Fibroblast of lung (primary cell): Measurements from ENCODE around the gene TCERG1L. TPM values are rescaled to one million over a fixed set of nuclear protein-coding genes. Genes with fewer than 3 reads are reported as not detected.

Source experiments
- DNase-seq, 2 donors: peaks; one replicate each; pipeline versions ENCODE4 v3.0.0 to v3.0.0-alpha.2; 2010; ENCODE audit warnings: low read depth in 2 of 2
- H2AFZ ChIP-seq: 2 replicates; pipeline ENCODE4 v1.5.1; 2012; ENCODE audit warnings: low read length, control low read depth, inconsistent platforms
- H3K27ac ChIP-seq: 2 replicates; pipeline ENCODE4 v1.5.1; 2011; ENCODE audit warnings: low read length, control low read depth; ENCODE audit not compliant: insufficient read depth
- H3K27me3 ChIP-seq: 2 replicates; pipeline ENCODE4 v1.5.1; 2011; ENCODE audit warnings: mild to moderate bottlenecking, low read length; ENCODE audit not compliant: control insufficient read depth, insufficient read depth
- H3K36me3 ChIP-seq: 2 replicates; pipeline ENCODE4 v1.5.1; 2011; ENCODE audit warnings: low read length; ENCODE audit not compliant: control insufficient read depth, insufficient read depth
- H3K4me1 ChIP-seq: 2 replicates; pipeline ENCODE4 v1.5.1; 2011; ENCODE audit warnings: low read length; ENCODE audit not compliant: control insufficient read depth, insufficient read depth; ENCODE audit errors: extremely low read depth
- H3K4me2 ChIP-seq: 2 replicates; pipeline ENCODE4 v1.5.1; 2011; ENCODE audit warnings: low read length, control low read depth; ENCODE audit not compliant: insufficient read depth; ENCODE audit errors: extremely low read depth
- H3K4me3 ChIP-seq, 4 experiments: fragments of 200-600 bp in 1 of 4; sonication (generic) in 1 of 4; replicated peaks in 1 of 4; 2 replicates each; pipeline ENCODE4 v1.5.1; 2011 to 2016; ENCODE audit warnings: low read length in 4 of 4, low read depth in 3 of 4, mild to moderate bottlenecking in 3 of 4, control low read depth in 2 of 4, inconsistent platforms in 1 of 4, mixed read lengths in 1 of 4; ENCODE audit not compliant: insufficient read depth in 1 of 4; ENCODE audit errors: control extremely low read depth in 1 of 4
- H3K79me2 ChIP-seq: 2 replicates; pipeline ENCODE4 v1.5.1; 2012; ENCODE audit warnings: mild to moderate bottlenecking, low read length, inconsistent platforms; ENCODE audit not compliant: control insufficient read depth, insufficient read depth
- H3K9ac ChIP-seq: 2 replicates; pipeline ENCODE4 v1.5.1; 2011; ENCODE audit warnings: mild to moderate bottlenecking, low read length, control low read depth; ENCODE audit not compliant: insufficient read depth
- H3K9me3 ChIP-seq: 2 replicates; pipeline ENCODE4 v1.5.1; 2012; ENCODE audit warnings: low read depth, low read length; ENCODE audit not compliant: control insufficient read depth, insufficient read depth
- H4K20me1 ChIP-seq: 2 replicates; pipeline ENCODE4 v1.5.1; 2011; ENCODE audit warnings: low read length; ENCODE audit not compliant: control insufficient read depth, insufficient read depth; ENCODE audit errors: extremely low read depth
- EZH2 ChIP-seq: IDR thresholded peaks from 2 replicates; pipeline ENCODE4 v1.5.1; 2012; ENCODE audit warnings: low read length, control low read depth, mild to moderate bottlenecking; ENCODE audit errors: missing control alignments
- polyA plus RNA-seq, 2 donors: library from polyadenylated mRNA; depleted of rRNA in 1 of 2; stranded (reverse) in 1 of 2; unstranded in 1 of 2; fragments of >200 nt; gene quantifications; 2 replicates each; pipeline ENCODE4 v1.2.1, GENCODE V29; 2011 to 2012; ENCODE audit warnings: missing spikeins in 1 of 2
- total RNA-seq: library from RNA; depleted of rRNA; stranded (reverse); fragments of >200 nt; gene quantifications from 2 replicates; pipeline ENCODE4 v1.2.1, GENCODE V29; 2014
- TF ChIP-seq, protein P1 (sequence below), 2 donors: IDR thresholded peaks in 1 of 2; conservative IDR thresholded peaks in 1 of 2; 1 replicate in 1 of 2; 2 replicates in 1 of 2; pipeline ENCODE4 v1.5.1; 2011 to 2012; ENCODE audit warnings: low read length in 2 of 2, control low read depth in 1 of 2, inconsistent platforms in 1 of 2, low read depth in 1 of 2, mild to moderate bottlenecking in 1 of 2

The TCERG1L gene
- total and polyA plus RNA-seq, 2 donors (not counting 1 experiment from before 2014, with no cell fraction given) = 0.02 TPM; not detected in 1

GRCh38 chr10:131356442-131356841, 44.9 kb upstream of the TCERG1L start:
- H2AFZ ChIP-seq = no peak overlapping the region
- no peaks in the 10 kb centered on the region for H3K79me2 ChIP-seq
- no peaks in the 10 kb centered on the region for H3K4me1 ChIP-seq
- no peak for DNase-seq
- H3K36me3 ChIP-seq = no peaks in the 10 kb centered on the region
- no peak overlapping the region for H3K4me3 ChIP-seq
- H4K20me1 ChIP-seq = no peaks in the 10 kb centered on the region
- H3K9ac ChIP-seq = no peak overlapping the region
- H3K4me2 ChIP-seq = no peak overlapping the region
- no peaks in the 10 kb centered on the region for H3K9me3 ChIP-seq
- H3K27me3 ChIP-seq = no peaks in the 10 kb centered on the region
- TF ChIP-seq, protein P1, sequence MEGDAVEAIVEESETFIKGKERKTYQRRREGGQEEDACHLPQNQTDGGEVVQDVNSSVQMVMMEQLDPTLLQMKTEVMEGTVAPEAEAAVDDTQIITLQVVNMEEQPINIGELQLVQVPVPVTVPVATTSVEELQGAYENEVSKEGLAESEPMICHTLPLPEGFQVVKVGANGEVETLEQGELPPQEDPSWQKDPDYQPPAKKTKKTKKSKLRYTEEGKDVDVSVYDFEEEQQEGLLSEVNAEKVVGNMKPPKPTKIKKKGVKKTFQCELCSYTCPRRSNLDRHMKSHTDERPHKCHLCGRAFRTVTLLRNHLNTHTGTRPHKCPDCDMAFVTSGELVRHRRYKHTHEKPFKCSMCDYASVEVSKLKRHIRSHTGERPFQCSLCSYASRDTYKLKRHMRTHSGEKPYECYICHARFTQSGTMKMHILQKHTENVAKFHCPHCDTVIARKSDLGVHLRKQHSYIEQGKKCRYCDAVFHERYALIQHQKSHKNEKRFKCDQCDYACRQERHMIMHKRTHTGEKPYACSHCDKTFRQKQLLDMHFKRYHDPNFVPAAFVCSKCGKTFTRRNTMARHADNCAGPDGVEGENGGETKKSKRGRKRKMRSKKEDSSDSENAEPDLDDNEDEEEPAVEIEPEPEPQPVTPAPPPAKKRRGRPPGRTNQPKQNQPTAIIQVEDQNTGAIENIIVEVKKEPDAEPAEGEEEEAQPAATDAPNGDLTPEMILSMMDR (conservative IDR thresholded peaks at IDR 0.05 in 1 of 2, IDR thresholded peaks at IDR 0.05 in 1 of 2; ENCODE audit: low read depth in 1 of 2, low read length in 2 of 2) = no peak
- TF ChIP-seq EZH2 = no peak
- no peak overlapping the region for H3K27ac ChIP-seq

GRCh38 chr10:131355881-131356280, 44.4 kb upstream of the TCERG1L start:
- no peak overlapping the region for H3K4me2 ChIP-seq
- no peaks in the 10 kb centered on the region for H4K20me1 ChIP-seq
- no peak for DNase-seq
- no peak overlapping the region for H2AFZ ChIP-seq
- no peak overlapping the region for H3K9ac ChIP-seq
- no peak overlapping the region for H3K4me3 ChIP-seq
- no peaks in the 10 kb centered on the region for H3K4me1 ChIP-seq
- H3K79me2 ChIP-seq = no peaks in the 10 kb centered on the region
- no peak overlapping the region for H3K27ac ChIP-seq
- no peaks in the 10 kb centered on the region for H3K36me3 ChIP-seq
- TF ChIP-seq EZH2 = no peak
- TF ChIP-seq, protein P1 (conservative IDR thresholded peaks at IDR 0.05 in 1 of 2, IDR thresholded peaks at IDR 0.05 in 1 of 2; ENCODE audit: low read depth in 1 of 2, low read length in 2 of 2) = no peak
- H3K27me3 ChIP-seq = no peaks in the 10 kb centered on the region
- no peaks in the 10 kb centered on the region for H3K9me3 ChIP-seq

DNA sequence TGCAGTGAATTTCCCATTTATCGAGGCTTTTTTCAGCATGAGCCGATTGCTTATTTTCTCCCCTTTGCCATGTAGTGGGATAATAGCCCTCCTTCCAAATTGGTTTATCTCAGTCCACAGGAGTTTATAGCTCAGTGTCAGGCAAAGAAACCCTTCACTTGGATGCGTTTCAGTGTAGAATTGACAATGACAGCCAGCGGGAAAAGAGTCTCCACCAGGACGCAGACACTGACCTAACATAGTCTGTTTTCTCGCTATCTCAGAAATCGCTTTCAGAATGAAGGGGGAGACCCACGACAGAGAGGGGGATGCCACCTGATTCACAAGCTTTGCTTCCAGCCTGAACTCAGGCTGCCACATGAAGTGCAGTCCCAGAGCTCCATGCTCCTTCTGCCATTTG, 43.5 kb upstream of the TCERG1L start:
- no peak for DNase-seq
- Histone ChIP-seq H3K9ac (no peak overlapping the region), H3K36me3 (no peaks in the 10 kb centered on the region), H3K9me3 (no peaks in the 10 kb centered on the region), H3K27ac (no peak overlapping the region), H3K27me3 (no peaks in the 10 kb centered on the region), H3K4me2 (no peak overlapping the region), H3K79me2 (no peaks in the 10 kb centered on the region), H3K4me3 (no peak overlapping the region), H4K20me1 (no peaks in the 10 kb centered on the region), H2AFZ (no peak overlapping the region), H3K4me1 (no peaks in the 10 kb centered on the region)
- TF ChIP-seq, protein P1 (conservative IDR thresholded peaks at IDR 0.05 in 1 of 2, IDR thresholded peaks at IDR 0.05 in 1 of 2; ENCODE audit: low read depth in 1 of 2, low read length in 2 of 2) = no peak
- no peak for TF ChIP-seq EZH2
